HL-60 (cell line): ENCODE results near the gene SUPT3H.

Experiments
- CTCF ChIP-seq: IDR thresholded peaks from one replicate; pipeline ENCODE4 v1.5.1; 2011; ENCODE audit warnings: low read length, control low read depth, inconsistent platforms; ENCODE audit not compliant: insufficient read depth
- GABPA ChIP-seq: IDR thresholded peaks from 2 replicates; pipeline ENCODE4 v1.6.1; 2012; ENCODE audit warnings: low read depth
- POLR2AphosphoS5 ChIP-seq: IDR thresholded peaks from 2 replicates; pipeline ENCODE4 v1.6.1; 2012; ENCODE audit warnings: low read depth
- REST ChIP-seq: IDR thresholded peaks from 2 replicates; pipeline ENCODE4 v1.6.1; 2012; ENCODE audit warnings: low read depth; ENCODE audit not compliant: insufficient replicate concordance
- SPI1 ChIP-seq: IDR thresholded peaks from 2 replicates; pipeline ENCODE4 v1.6.1; 2012; ENCODE audit warnings: low read depth, mild to moderate bottlenecking, borderline replicate concordance

GRCh38 chr6:44942798-44943197 lies 434.9 kb downstream of the SUPT3H start:
- TF ChIP-seq REST (no peak), POLR2AphosphoS5 (no peak), CTCF (no peak), SPI1 (no peak), GABPA (no peak)
